Choroid plexus epithelial cell (primary cell): ENCODE results near the gene FOXL1.

Experiments used
- DNase-seq: peaks from one replicate; pipeline ENCODE4 v3.0.0-alpha.2; 2010; ENCODE audit warnings: low read depth
- H3K4me3 ChIP-seq: 2 replicates; pipeline ENCODE4 v1.5.1; 2011; ENCODE audit warnings: low read depth, mild to moderate bottlenecking, control low read depth, low read length, moderate library complexity
- CTCF ChIP-seq: conservative IDR thresholded peaks from 2 replicates; pipeline ENCODE4 v1.5.1; 2011; ENCODE audit warnings: low read depth, mild to moderate bottlenecking, control low read depth, inconsistent platforms, low read length, moderate library complexity

The FOXL1 gene

GRCh38 chr16:86597880-86598606 lies 19.7 kb downstream of the FOXL1 start:
- H3K4me3 ChIP-seq: no peak overlapping the region
- TF ChIP-seq CTCF: no peak
- no peak for DNase-seq

- TF ChIP-seq CTCF: no peak
- DNase-seq: no peak
- no peak overlapping the region for H3K4me3 ChIP-seq
Observed at GRCh38 chr16:86598607-86599565, 20.5 kb downstream of the FOXL1 start.

- no peak for TF ChIP-seq CTCF
- no peak for DNase-seq
Observed at GRCh38 chr16:86601356-86601755, 23.0 kb downstream of the FOXL1 start.

GRCh38 chr16:86602521-86602920 lies 24.2 kb downstream of the FOXL1 start:
- DNase-seq: no peak
- H3K4me3 ChIP-seq: no peak overlapping the region
- TF ChIP-seq CTCF: no peak

More at GRCh38 chr16:86601356-86601755, 23.0 kb downstream of the FOXL1 start:
- H3K4me3 ChIP-seq: no peak overlapping the region

- TF ChIP-seq CTCF: no peak
- DNase-seq: no peak
- no peak overlapping the region for H3K4me3 ChIP-seq
Observed at GRCh38 chr16:86604436-86605193, 26.3 kb downstream of the FOXL1 start.

GRCh38 chr16:86605950-86606349 lies 27.6 kb downstream of the FOXL1 start:
- DNase-seq: no peak
- TF ChIP-seq CTCF: no peak
- H3K4me3 ChIP-seq: no peak overlapping the region
